Activated naive CD8-positive, alpha-beta T cell treated with anti-CD3 and anti-CD28 coated beads, Interleukin-2, amount 10 ng/mL, durations not matched to agents 7 days and 5 days (primary cell): ENCODE data around the gene NBR1. TPM values are rescaled to one million over a fixed set of nuclear protein-coding genes. Genes with fewer than 3 reads are reported as not detected.

Experiments
- ATAC-seq: fragments of 150-1000 bp; cut with Tn5 transposase; one replicate; pipeline ENCODE4 v1.10.0; 2021; ENCODE audit warnings: low read depth, moderate library complexity
- POLR2A ChIA-PET: fragments of 350-600 bp; sonication (Branson Sonifier 250); formaldehyde crosslinking; loops from one replicate; lab custom pipeline; 2021; ENCODE audit warnings: antibody characterized with exemption; lab: Charles Lee
- DNase-seq: peaks from one replicate; pipeline ENCODE4 v3.0.0; 2021
- H3K27ac Mint-ChIP-seq: one replicate; pipeline ENCODE4 v1.8.0; 2022; ENCODE audit warnings: mild to moderate bottlenecking, mixed read lengths
- H3K27me3 Mint-ChIP-seq: one replicate; pipeline ENCODE4 v1.8.0; 2022; ENCODE audit warnings: mild to moderate bottlenecking, moderate library complexity, mixed read lengths
- H3K36me3 Mint-ChIP-seq: one replicate; pipeline ENCODE4 v1.8.0; 2021; ENCODE audit warnings: mild to moderate bottlenecking, mixed read lengths
- H3K4me1 Mint-ChIP-seq: one replicate; pipeline ENCODE4 v1.8.0; 2021; ENCODE audit warnings: mixed read lengths
- H3K4me3 Mint-ChIP-seq: one replicate; pipeline ENCODE4 v1.8.0; 2022; ENCODE audit warnings: mild to moderate bottlenecking, moderate library complexity, mixed read lengths
- H3K9me3 Mint-ChIP-seq: one replicate; pipeline ENCODE4 v1.8.0; 2021; ENCODE audit warnings: mixed read lengths
- total RNA-seq, 2 experiments: library from RNA; stranded (reverse); gene quantifications; one replicate each; pipeline ENCODE4 v1.2.3, GENCODE V29; 2021

Gene NBR1
- total RNA-seq, 2 experiments from 2014 or later, result 60.5 to 67.4 TPM

DNA sequence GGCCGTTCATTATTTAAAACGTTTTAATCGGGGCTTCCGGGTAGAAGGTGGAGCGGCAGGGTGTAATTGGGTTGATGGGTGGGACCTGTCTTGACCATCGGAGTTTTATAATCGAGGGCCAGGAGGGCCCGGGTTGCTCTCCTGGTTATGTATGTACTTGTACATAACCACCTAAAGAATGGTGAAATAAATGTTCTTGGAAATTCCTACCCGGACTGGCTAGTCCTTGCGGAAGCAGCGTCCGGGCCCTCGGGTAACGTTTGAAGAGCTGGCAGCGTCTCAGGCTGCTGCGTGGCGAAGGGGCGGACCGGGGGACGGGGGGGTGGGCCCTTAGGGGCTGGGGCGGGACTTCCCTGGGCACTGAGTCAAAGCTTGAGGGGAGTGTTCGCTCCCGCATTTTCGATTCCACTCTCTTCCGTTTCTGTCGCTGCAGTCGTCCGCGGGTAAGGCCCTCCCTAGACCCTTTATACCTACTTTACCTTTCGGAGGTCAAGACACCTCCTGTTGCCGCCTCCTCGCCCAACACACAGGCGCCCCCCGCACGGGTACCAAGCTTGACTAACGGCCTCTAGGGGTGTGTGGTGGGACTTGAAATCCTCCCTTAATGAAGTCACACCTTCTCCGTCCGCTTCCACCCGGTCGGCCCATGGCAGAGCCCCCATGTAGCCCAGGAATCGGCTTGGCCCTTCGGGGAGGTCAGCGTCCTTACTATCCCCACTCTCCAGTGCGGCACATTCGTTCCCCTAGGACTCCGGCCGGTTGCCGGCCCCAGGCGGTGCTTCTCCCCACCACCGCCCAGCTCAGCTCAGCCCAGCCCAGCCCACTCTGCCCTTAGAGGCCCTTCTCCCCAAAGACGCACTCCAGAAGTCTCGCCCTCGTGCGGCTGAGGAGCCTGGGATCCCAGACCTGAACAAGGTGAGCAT lies 40.7 kb downstream of the NBR1 start, which contains the start of gene TMEM106A:
Gene TMEM106A (plus strand): TSS at position 396 of the 923 bp plus-strand sequence. CDS start 1,167 bp downstream, outside the sequence.
- Mint-ChIP-seq H3K9me3 (no peaks in the 10 kb centered on the region), H3K4me1 (peaks cover 18% of the 10 kb centered on the region), H3K27me3 (no peaks in the 10 kb centered on the region), H3K27ac (peak within 1 kb of the TSS; percentile 94), H3K4me3 (peak within 1 kb of the TSS; percentile 98), H3K36me3 (peaks cover 18% of the 10 kb centered on the region)
- POLR2A ChIA-PET, result interaction anchor here (0.5 to 10.4 kb wide), 16 partner anchors 9 to 272 kb away, joined by 3 to 221 read pairs (median 4); partner anchors contain the start of genes BRCA1, DHX8, NBR1 and RPL27
- DNase-seq, result peak; percentile 80
- ATAC-seq, result peak; percentile 90

DNA sequence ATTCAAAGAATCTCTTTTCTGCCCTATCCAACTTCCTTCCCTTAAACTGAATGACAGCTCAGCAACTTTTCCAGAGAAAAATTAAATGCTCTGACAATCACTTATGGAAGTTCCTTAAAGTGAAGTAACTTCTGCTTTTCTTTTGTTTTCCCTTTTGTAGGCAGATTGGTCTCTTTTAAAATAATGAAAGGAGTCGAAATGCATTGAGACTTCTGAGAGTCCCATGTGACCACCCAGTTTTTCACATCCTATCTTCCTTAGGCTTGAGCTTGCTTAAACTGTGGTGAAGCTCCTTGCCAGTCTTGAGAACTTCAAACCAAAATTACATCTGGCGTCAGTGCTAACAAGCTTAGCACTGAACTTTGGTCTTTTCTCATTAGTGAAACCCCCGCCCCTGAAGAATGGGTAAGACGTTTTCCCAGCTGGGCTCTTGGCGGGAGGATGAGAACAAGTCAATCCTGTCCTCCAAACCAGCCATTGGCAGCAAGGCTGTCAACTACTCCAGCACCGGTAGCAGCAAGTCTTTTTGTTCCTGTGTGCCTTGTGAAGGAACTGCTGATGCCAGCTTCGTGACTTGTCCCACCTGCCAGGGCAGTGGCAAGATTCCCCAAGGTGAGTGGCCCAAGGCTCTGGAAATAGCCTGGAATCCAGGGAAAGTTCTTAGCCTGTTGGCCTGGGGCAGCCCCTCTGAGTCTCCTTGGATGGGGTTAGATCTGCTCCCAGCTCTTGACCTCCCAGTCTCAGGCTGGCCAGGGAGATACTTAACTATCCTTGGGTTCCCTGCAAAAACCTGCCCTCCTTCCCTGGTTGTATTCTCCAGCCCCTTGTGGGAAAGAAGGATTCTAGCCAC lies 41.9 kb downstream of the NBR1 start:
- H3K36me3 Mint-ChIP-seq, result peaks cover 16% of the 10 kb centered on the region
- DNase-seq, result no peak
- H3K9me3 Mint-ChIP-seq, result no peaks in the 10 kb centered on the region
- peaks cover 23% of the 10 kb centered on the region for H3K4me1 Mint-ChIP-seq
- no peaks in the 10 kb centered on the region for H3K27me3 Mint-ChIP-seq
- peak overlapping the region; percentile 94 for H3K27ac Mint-ChIP-seq
- ATAC-seq, result no peak
- peak overlapping the region; percentile 98 for H3K4me3 Mint-ChIP-seq
- POLR2A ChIA-PET, result interaction anchor here (0.6 to 10.4 kb wide), 9 partner anchors 9 to 603 kb away, joined by 3 to 221 read pairs (median 4); partner anchors contain the start of genes BRCA1, NBR1, RPL27 and TUBG1

DNA sequence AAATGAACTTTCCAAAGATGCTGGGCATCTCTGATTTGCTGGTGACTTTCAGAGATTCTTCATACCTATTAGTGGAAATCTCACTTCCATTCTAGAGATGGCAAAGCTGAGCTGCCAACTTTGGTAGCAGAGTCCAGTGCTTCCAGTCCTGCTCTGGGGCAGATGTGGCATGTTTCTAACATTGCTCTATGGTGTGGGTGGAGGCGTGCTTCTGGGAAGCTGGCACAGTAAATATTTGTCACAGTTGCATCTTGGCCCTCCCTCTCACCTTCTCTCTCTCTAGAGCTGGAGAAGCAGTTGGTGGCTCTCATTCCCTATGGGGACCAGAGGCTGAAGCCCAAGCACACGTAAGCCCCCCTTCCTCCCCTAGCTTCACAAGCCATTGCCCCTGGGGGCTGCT lies 42.5 kb downstream of the NBR1 start:
- POLR2A ChIA-PET, result interaction anchor here (0.6 to 10.4 kb wide), 5 partner anchors 42 to 604 kb away, joined by 3 to 221 read pairs (median 3); partner anchors contain the start of genes NBR1 and TUBG1
- DNase-seq (no peak), ATAC-seq (no peak)
- Mint-ChIP-seq H3K4me1 (peaks cover 26% of the 10 kb centered on the region), H3K36me3 (peaks cover 12% of the 10 kb centered on the region), H3K4me3 (peak overlapping the region; percentile 98), H3K27me3 (no peaks in the 10 kb centered on the region), H3K9me3 (no peaks in the 10 kb centered on the region), H3K27ac (peak overlapping the region; percentile 21)

DNA sequence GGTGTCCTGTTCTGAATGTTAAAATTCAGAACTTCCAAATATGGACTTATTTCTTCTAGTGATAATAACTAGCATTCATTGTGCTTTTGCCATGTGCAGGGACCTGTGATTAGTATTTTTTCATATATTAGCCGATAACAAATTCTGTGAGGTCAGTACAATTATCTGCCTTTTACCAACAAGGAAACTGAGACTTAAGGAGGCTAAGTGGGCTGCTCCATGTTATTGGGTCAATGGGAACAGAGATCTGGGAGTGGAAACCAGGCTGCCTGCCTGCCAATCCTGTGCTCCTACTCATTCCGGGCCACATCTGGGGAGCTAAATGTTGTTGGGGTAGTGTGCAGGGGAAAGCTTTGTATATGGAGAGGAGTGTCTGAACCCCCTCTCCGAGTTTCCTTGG lies 44.3 kb downstream of the NBR1 start:
- ATAC-seq, result no peak
- DNase-seq, result no peak
- no peaks in the 10 kb centered on the region for H3K27me3 Mint-ChIP-seq
- POLR2A ChIA-PET, result interaction anchor here (10.4 kb wide), 1 partner anchor 101 kb away, joined by 221 read pairs; no protein-coding TSS in a partner anchor
- no peaks in the 10 kb centered on the region for H3K9me3 Mint-ChIP-seq
- peaks cover 33% of the 10 kb centered on the region for H3K4me1 Mint-ChIP-seq
- H3K4me3 Mint-ChIP-seq, result no peak overlapping the region
- no peak overlapping the region for H3K27ac Mint-ChIP-seq
- peaks cover 17% of the 10 kb centered on the region for H3K36me3 Mint-ChIP-seq

DNA sequence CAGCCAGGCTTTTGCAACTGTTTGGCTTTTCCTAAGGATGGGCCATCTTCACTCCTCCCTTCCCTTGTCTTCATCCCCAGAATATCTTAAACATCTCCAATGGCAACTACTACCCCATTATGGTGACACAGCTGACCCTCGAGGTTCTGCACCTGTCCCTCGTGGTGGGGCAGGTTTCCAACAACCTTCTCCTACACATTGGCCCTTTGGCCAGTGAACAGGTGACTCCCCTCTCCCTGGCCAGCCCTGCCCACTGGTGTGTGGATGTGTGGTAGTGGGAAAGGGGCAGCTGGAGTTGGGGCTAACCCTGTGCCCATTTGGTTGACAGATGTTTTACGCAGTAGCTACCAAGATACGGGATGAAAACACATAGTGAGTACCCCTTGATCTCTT lies 45.4 kb downstream of the NBR1 start:
- H3K27me3 Mint-ChIP-seq, result no peaks in the 10 kb centered on the region

DNA sequence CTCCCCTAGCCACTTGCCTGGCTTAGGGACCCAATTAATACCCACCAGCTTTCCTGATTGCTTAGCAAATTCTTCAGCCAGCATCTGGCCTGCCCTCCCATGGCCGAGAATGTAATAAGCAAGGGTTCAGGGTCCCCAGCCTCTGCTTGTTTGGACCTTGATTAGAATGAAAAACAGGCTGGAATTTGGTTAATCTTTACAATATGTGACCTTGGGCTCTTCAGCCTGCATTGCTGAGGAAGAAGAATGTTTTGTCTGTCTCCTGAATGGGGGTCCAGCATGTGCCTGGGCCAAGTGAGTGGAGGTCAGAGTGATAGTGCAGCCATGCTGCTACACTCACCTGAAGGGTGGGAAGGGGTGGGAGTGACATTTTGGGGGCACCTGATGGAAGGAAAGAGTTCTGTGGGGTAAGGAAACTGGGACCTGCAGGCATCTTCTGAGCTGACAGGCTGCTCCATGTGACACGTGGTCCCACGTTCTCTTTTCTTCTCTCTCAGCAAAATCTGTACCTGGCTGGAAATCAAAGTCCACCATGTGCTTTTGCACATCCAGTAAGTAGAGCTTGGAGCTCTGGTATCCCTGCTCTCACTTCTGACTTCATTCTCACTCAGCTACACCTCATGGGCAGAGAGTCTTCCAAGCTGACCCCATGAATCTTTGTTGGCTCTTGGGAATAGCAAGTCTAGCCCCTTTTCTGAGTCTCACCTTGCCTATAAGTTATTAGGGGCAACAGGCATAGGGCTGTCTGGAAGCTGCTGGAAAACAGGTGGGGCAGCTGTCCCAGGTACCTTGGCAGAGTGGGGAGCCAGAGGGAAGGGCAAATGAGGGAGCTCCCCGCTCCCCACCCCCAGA lies 46.0 kb downstream of the NBR1 start:
- Mint-ChIP-seq H3K9me3 (no peaks in the 10 kb centered on the region), H3K27ac (peak overlapping the region; percentile 82), H3K4me3 (no peak overlapping the region), H3K36me3 (peaks cover 17% of the 10 kb centered on the region), H3K4me1 (peaks cover 30% of the 10 kb centered on the region), H3K27me3 (no peaks in the 10 kb centered on the region)
- no peak for DNase-seq
- no peak for ATAC-seq
- POLR2A ChIA-PET, result interaction anchor here (0.8 to 10.4 kb wide), 5 partner anchors 10 to 143 kb away, joined by 3 to 221 read pairs (median 4); partner anchors contain the start of gene NBR1

More for the DNA sequence above, 45.4 kb downstream of the NBR1 start:
- Mint-ChIP-seq H3K36me3 (peaks cover 17% of the 10 kb centered on the region), H3K4me3 (no peak overlapping the region), H3K9me3 (no peaks in the 10 kb centered on the region), H3K4me1 (peaks cover 30% of the 10 kb centered on the region), H3K27ac (no peak overlapping the region)
- ATAC-seq (no peak), DNase-seq (no peak)
- POLR2A ChIA-PET, result interaction anchor here (1.1 to 10.4 kb wide), 3 partner anchors 10 to 100 kb away, joined by 3 to 221 read pairs (median 4); partner anchors contain the start of gene NBR1

DNA sequence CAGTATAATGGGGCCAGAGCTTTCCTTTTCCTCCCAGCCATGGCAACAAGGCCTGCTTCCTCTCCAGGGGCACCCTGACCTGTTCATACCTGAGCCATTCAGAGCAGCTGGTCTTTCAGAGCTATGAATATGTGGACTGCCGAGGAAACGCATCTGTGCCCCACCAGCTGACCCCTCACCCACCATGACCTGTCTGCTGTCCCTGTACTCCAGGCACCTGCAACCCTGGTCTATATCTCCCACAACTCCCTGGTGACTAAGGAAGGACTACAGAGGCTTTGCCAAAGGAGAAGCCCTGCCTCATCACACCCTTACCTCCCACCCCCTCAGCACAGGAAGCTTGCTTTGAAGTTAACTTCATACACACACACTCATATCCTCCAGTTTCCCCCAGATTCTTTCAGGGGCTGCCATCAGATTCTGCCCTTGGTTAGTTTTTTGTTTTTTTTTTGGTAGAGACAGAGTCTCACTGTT lies 46.6 kb downstream of the NBR1 start:
- Mint-ChIP-seq H3K27ac (peak overlapping the region; percentile 82), H3K4me3 (peak overlapping the region; percentile 25), H3K36me3 (peaks cover 17% of the 10 kb centered on the region), H3K27me3 (no peaks in the 10 kb centered on the region), H3K9me3 (no peaks in the 10 kb centered on the region), H3K4me1 (peaks cover 25% of the 10 kb centered on the region)
- DNase-seq, result no peak
- ATAC-seq, result peak; percentile 78
- POLR2A ChIA-PET, result interaction anchor here (0.8 to 10.4 kb wide), 4 partner anchors 9 to 143 kb away, joined by 3 to 221 read pairs (median 5); partner anchors contain the start of gene NBR1

DNA sequence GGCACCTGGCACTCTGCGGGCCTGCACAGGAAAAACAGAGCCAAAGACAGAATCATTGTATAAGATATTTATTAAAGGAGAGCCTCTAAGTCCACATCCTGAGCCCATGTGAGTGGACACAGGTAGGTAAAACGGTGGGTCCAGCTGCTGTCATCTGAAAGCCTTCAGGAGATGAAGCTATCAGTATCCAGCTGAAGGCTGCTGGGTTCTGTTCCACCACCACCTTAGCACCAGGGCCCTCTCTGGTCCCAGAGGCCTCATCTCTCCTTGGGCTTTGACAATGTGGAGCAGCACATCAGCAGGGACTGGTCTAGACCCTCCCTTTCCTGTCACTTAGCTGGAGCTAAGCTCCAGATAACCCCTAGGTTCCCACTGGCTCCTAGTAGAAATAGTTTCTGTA lies 48.0 kb downstream of the NBR1 start:
- DNase-seq, result no peak
- Mint-ChIP-seq H3K27me3 (no peaks in the 10 kb centered on the region), H3K9me3 (no peaks in the 10 kb centered on the region), H3K36me3 (peaks cover 19% of the 10 kb centered on the region), H3K4me1 (peaks cover 18% of the 10 kb centered on the region), H3K27ac (peak overlapping the region; percentile 12), H3K4me3 (no peak overlapping the region)
- POLR2A ChIA-PET, result interaction anchor here (1.0 to 10.4 kb wide), 2 partner anchors 19 to 97 kb away, joined by 4 to 221 read pairs; no protein-coding TSS in a partner anchor
- ATAC-seq, result no peak

DNA sequence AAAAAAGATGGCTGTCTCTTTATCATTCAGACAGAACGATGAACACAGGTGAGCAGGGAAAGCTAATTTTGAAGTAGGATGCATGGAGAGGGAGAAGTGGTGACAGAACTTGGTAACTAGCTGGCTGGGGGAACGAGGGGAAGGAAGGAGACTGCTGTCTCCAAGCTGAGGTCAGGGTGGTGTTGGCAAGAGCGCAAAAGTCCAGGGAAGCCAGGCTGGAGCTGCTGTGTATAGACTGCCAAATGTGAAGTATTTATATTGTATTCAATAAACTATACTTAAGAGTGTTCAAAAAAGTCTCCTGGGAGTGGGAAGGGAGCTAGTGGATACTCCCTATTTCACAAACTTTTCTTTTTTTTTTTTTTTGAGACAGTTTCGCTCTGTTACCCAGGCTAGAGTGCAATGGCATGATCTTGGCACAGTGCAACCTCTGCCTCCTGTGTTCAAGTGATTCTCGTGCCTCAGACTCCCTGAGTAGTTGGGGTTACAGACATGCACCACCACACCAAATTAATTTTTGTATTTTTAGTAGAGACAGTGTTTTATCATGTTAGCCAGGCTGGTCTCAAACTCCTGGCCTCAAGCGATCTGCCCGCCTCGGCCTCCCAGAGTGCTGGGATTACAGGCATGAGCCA lies 48.8 kb downstream of the NBR1 start:
- POLR2A ChIA-PET, result interaction anchor here (0.6 to 10.4 kb wide), 3 partner anchors 8 to 476 kb away, joined by 3 to 221 read pairs (median 4); partner anchors contain the start of gene TMEM106A
- Mint-ChIP-seq H3K27ac (peak overlapping the region; percentile 44), H3K27me3 (no peaks in the 10 kb centered on the region), H3K4me1 (peaks cover 21% of the 10 kb centered on the region), H3K9me3 (no peaks in the 10 kb centered on the region), H3K4me3 (no peak overlapping the region), H3K36me3 (peaks cover 22% of the 10 kb centered on the region)
- ATAC-seq, result no peak
- no peak for DNase-seq

DNA sequence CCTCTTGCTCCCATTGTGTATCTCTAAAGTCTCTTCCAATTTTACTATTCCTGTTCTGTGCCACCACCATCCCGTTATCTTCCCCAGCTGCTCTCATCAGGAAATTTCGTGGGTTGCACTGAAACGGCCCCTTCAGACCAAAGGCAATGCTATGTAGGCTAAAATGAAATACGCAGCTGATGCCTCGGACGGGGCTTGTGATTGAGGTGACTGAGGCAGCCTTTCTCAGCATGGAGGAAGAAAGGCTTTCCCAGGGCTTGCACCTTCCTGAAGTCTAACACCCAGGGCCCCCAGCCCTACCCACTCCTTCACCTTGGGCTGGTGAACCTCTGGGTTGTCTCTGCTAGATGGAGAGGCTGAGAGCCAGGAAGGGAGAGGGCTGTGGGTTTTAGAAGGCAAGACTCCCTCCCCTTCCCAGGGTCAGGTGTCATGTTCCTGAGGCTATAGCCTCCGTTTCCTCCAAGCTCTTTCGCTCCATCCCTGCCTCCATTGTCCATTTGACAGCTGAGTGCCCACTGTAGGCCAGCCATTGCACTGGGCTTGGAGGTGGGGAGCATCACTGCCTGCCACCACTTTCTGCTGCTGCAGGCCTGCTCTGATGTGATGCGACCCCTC lies 49.6 kb downstream of the NBR1 start:
- H3K9me3 Mint-ChIP-seq, result no peaks in the 10 kb centered on the region
- no peak for DNase-seq
- no peak overlapping the region for H3K27ac Mint-ChIP-seq
- no peaks in the 10 kb centered on the region for H3K27me3 Mint-ChIP-seq
- no peak for ATAC-seq
- POLR2A ChIA-PET, result interaction anchor here (0.8 to 10.4 kb wide), 2 partner anchors 9 to 95 kb away, joined by 3 to 221 read pairs; partner anchors contain the start of gene TMEM106A
- peaks cover 18% of the 10 kb centered on the region for H3K36me3 Mint-ChIP-seq
- H3K4me1 Mint-ChIP-seq, result peaks cover 21% of the 10 kb centered on the region
- H3K4me3 Mint-ChIP-seq, result no peak overlapping the region

DNA sequence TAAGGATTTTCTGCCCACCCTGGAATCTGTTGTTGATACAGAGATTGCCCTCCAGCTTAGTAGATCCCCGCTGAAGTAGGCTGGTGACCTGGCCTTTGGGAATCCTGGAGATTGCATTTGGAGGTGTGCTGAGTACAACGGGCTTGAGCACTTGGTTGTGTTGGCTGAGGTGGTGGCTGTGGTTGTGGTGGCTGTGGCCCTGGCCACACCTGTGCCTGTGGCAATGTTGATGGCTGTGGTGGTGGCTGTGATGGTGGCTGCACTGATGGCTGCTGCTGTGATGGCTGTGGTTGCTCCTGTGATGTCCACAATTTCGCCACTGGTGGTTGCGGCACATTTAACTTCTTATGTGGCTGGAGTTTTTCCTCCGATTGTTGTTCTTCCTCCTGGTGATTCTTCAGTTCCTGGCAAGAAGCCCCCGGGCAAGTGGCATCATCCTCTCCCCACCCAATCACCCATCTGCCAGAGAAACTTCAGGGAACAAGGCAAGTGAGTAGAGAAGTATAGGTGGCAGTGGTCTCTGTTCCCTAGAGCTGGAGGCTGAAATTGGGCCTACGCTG lies 53.2 kb downstream of the NBR1 start:
- H3K27me3 Mint-ChIP-seq, result no peaks in the 10 kb centered on the region
- POLR2A ChIA-PET, result interaction anchor here (0.5 to 1.3 kb wide), 3 partner anchors 88 to 99 kb away, joined by 3 to 8 read pairs (median 7); partner anchors contain the start of gene BRCA1
- H3K9me3 Mint-ChIP-seq, result no peaks in the 10 kb centered on the region
- ATAC-seq (no peak), DNase-seq (no peak)
- no peak overlapping the region for H3K27ac Mint-ChIP-seq
- H3K4me1 Mint-ChIP-seq, result peaks cover 8% of the 10 kb centered on the region
- H3K36me3 Mint-ChIP-seq, result peaks cover 8% of the 10 kb centered on the region
- H3K4me3 Mint-ChIP-seq, result no peak overlapping the region
